PC-3 (cell line): ENCODE results near the gene RBM6. TPM values are rescaled to one million over a fixed set of nuclear protein-coding genes. Genes with fewer than 3 reads are reported as not detected.
A peak's percentile ranks its signal among the peaks of the same experiment; 100 is the strongest.

Experiments used
- ATAC-seq: fragments of 200-7000 bp; cut with Tn5 transposase; 2 replicates; pipeline ENCODE4 v1.9.1; 2020; ENCODE audit warnings: mild to moderate bottlenecking, moderate library complexity
- BruUV-seq: library from RNA; stranded (reverse); fragments of 400-500 nt; replicated peaks from 2 replicates; lab custom pipeline; 2021; lab: Mats Ljungman, UMichigan
- CTCF ChIA-PET: fragments of 300-600 bp; sonication (Branson Sonifier 250); formaldehyde crosslinking; loops from one replicate; lab custom pipeline; 2022; ENCODE audit warnings: antibody characterized with exemption; lab: Charles Lee
- POLR2A ChIA-PET: fragments of 300-600 bp; sonication (Branson Sonifier 250); formaldehyde crosslinking; loops from one replicate; lab custom pipeline; 2022; ENCODE audit warnings: antibody characterized with exemption; ENCODE audit not compliant: unreplicated experiment; lab: Charles Lee
- DNase-seq: peaks from one replicate; pipeline ENCODE4 v3.0.0-alpha.2; 2015
- H2AFZ ChIP-seq: fragments of 300-600 bp; sonication (generic); 2 replicates; pipeline ENCODE4 v1.6.0; 2016; ENCODE audit warnings: antibody characterized with exemption, low read length
- H3F3A ChIP-seq: fragments of 300-600 bp; sonication (generic); one replicate; pipeline ENCODE4 v1.6.0; 2017; ENCODE audit warnings: antibody characterized with exemption, low read length, control low read depth, mild to moderate bottlenecking; ENCODE audit not compliant: unreplicated experiment
- H3K27ac ChIP-seq: fragments of 300-600 bp; sonication (generic); 2 replicates; pipeline ENCODE4 v1.5.1; 2016; ENCODE audit warnings: mild to moderate bottlenecking, low read length
- H3K27me3 ChIP-seq: fragments of 300-600 bp; sonication (generic); 2 replicates; pipeline ENCODE4 v1.6.1; 2016; ENCODE audit warnings: low read length, mixed read lengths
- H3K36me3 ChIP-seq: fragments of 300-600 bp; sonication (generic); 2 replicates; pipeline ENCODE4 v1.6.1; 2016; ENCODE audit warnings: low read depth, mixed run types, low read length, mixed read lengths
- H3K4me1 ChIP-seq: fragments of 300-600 bp; sonication (generic); 2 replicates; pipeline ENCODE4 v1.5.1; 2016; ENCODE audit warnings: low read length; ENCODE audit not compliant: insufficient read depth
- H3K4me2 ChIP-seq: fragments of 300-600 bp; sonication (generic); 2 replicates; pipeline ENCODE4 v1.6.0; 2016; ENCODE audit warnings: low read length
- H3K4me3 ChIP-seq: fragments of 300-600 bp; sonication (generic); 2 replicates; pipeline ENCODE4 v1.5.1; 2016; ENCODE audit warnings: mild to moderate bottlenecking, low read length, mixed read lengths
- H3K79me2 ChIP-seq: fragments of 300-600 bp; sonication (generic); 2 replicates; pipeline ENCODE4 v1.6.1; 2017; ENCODE audit warnings: low read length, mixed read lengths
- H3K9ac ChIP-seq: fragments of 300-600 bp; sonication (generic); 2 replicates; pipeline ENCODE4 v1.6.0; 2016; ENCODE audit warnings: mild to moderate bottlenecking, low read length
- H3K9me2 ChIP-seq: fragments of 300-600 bp; sonication (generic); replicated peaks from 2 replicates; pipeline ENCODE4 v1.6.1; 2016; ENCODE audit warnings: mixed run types, low read length, mixed read lengths
- H3K9me3 ChIP-seq: fragments of 300-600 bp; sonication (generic); 2 replicates; pipeline ENCODE4 v1.6.1; 2016; ENCODE audit warnings: low read length, mixed read lengths
- H4K20me1 ChIP-seq: fragments of 300-600 bp; sonication (generic); 2 replicates; pipeline ENCODE4 v1.6.1; 2016; ENCODE audit warnings: low read length, mixed read lengths
- EZH2 ChIP-seq: fragments of 300-600 bp; sonication (generic); IDR thresholded peaks from one replicate; pipeline ENCODE4 v1.6.1; 2017; ENCODE audit warnings: antibody characterized with exemption, mild to moderate bottlenecking, low read length; ENCODE audit not compliant: unreplicated experiment
- EZH2phosphoT487 ChIP-seq: fragments of 300-600 bp; sonication (generic); IDR thresholded peaks from 2 replicates; pipeline ENCODE4 v1.6.1; 2018; ENCODE audit warnings: mild to moderate bottlenecking, antibody characterized with exemption, low read length, borderline replicate concordance
- intact Hi-C: fragments of 100-400 bp; cut with micrococcal nuclease; formaldehyde crosslinking; loops from 2 replicates; pipeline ENCODE4 v1.9.0; 2023
- total RNA-seq: library from RNA; depleted of rRNA; stranded (reverse); fragments of >200 nt; gene quantifications from 2 replicates; pipeline ENCODE4 v1.2.3, GENCODE V29; 2014
- TF ChIP-seq, protein P1 (sequence below): fragments of 300-600 bp; sonication (generic); conservative IDR thresholded peaks from 2 replicates; pipeline ENCODE4 v1.5.1; 2017; ENCODE audit warnings: antibody characterized with exemption, low read depth, mild to moderate bottlenecking, low read length

The RBM6 gene
- total RNA-seq, 1 experiment from 2014 or later = 64.6 TPM

DNA sequence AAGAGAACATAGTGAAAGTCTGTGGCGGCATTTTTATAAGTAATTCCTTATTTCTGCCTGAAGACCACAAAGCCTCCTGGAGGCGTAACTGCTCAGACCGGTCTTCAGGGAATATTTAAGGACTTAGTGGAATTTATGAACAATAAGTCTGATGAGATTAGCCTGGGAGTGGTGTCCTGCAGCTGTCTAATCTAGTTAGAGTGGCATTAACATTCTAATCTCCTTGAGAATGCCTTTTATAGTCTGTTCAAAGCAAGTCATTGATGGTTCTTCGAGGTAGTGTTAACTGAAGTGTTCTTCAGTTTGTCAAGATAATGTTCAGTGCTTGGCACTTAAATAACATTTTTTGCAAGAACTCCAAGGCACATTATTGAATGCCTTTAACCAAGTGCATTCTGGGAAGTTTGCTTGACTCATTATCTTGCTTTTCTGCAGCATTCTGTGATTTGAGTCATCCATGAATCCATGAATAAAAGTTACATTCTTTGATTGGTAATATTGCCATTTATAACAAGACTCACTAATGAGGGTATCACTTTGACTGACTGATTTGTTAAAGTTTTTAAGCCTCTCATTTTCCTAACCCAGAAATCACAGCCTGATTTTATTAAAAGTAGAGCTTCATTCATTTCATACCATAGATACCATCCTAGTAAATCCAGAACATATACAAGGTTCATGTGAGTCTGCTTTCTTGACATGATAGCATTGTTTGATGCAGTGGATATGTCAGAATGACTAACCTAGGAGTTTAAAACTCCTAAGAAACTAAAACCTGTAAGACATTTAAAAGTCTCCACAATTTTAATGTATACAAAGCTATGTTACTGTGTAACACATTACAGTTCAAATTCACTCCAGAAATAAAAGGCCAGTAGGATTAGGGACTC is 161.3 kb downstream of the RBM6 start:
- BruUV-seq = no TSS peak

DNA sequence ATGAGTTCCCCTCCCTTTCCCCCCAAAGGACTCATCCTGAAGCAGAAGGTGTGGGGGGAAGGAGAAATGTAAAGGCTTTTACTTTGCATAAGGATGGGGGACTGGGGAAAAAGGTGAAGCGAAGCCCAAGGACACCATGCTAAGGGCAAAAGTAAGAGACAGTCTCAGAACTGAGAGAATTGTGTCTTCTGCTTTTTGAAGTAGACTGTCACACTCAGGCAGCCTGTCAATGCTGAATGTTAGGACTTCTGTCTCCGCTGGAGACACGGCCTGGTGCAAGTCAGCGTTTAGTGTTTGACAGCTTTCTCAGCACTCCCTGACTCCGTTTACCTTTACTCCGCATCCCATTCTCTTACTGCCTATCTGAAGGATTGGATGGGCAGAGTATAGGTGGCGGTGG is 162.6 kb downstream of the RBM6 start:
- Histone ChIP-seq H3K4me3 (no peak overlapping the region), H2AFZ (no peak overlapping the region), H3K4me2 (no peak overlapping the region), H3K27me3 (no peaks in the 10 kb centered on the region), H4K20me1 (no peaks in the 10 kb centered on the region), H3K4me1 (no peaks in the 10 kb centered on the region), H3K9ac (no peak overlapping the region), H3K9me3 (no peaks in the 10 kb centered on the region), H3K36me3 (peaks cover 88% of the 10 kb centered on the region), H3K27ac (no peak overlapping the region), H3F3A (peaks cover 4% of the 10 kb centered on the region), H3K9me2 (no peaks in the 10 kb centered on the region), H3K79me2 (0 out of 2 replicates have a peak, but pooled peaks cover 2% of the 10 kb centered on the region)
- TF ChIP-seq, protein P1, sequence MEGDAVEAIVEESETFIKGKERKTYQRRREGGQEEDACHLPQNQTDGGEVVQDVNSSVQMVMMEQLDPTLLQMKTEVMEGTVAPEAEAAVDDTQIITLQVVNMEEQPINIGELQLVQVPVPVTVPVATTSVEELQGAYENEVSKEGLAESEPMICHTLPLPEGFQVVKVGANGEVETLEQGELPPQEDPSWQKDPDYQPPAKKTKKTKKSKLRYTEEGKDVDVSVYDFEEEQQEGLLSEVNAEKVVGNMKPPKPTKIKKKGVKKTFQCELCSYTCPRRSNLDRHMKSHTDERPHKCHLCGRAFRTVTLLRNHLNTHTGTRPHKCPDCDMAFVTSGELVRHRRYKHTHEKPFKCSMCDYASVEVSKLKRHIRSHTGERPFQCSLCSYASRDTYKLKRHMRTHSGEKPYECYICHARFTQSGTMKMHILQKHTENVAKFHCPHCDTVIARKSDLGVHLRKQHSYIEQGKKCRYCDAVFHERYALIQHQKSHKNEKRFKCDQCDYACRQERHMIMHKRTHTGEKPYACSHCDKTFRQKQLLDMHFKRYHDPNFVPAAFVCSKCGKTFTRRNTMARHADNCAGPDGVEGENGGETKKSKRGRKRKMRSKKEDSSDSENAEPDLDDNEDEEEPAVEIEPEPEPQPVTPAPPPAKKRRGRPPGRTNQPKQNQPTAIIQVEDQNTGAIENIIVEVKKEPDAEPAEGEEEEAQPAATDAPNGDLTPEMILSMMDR = no peak
- TF ChIP-seq EZH2 (no peak), EZH2phosphoT487 (no peak)
- intact Hi-C loops = no loop called here
- ATAC-seq (no peak), DNase-seq (no peak)
- ChIA-PET CTCF (no interaction called here), POLR2A (no interaction called here)
- BruUV-seq = TSS peak; percentile 3

More for the DNA sequence above, 161.3 kb downstream of the RBM6 start:
- no peak overlapping the region for H3K9ac ChIP-seq
- H4K20me1 ChIP-seq = 0 out of 2 replicates have a peak, but pooled peaks cover 8% of the 10 kb centered on the region
- H3K9me2 ChIP-seq = no peaks in the 10 kb centered on the region
- H3K4me2 ChIP-seq = no peak overlapping the region
- ATAC-seq (no peak), DNase-seq (peak; percentile 30)
- intact Hi-C loops = no loop called here
- H3K4me1 ChIP-seq = no peaks in the 10 kb centered on the region
- H3K79me2 ChIP-seq = peaks cover 15% of the 10 kb centered on the region
- H2AFZ ChIP-seq = no peak overlapping the region
- H3F3A ChIP-seq = peaks cover 4% of the 10 kb centered on the region
- POLR2A ChIA-PET = interaction anchor here (0.6 kb wide), 1 partner anchor 319 kb away, joined by 3 read pairs; no protein-coding TSS in a partner anchor
- H3K27me3 ChIP-seq = no peaks in the 10 kb centered on the region
- H3K4me3 ChIP-seq = no peak overlapping the region
- CTCF ChIA-PET = interaction anchor here (0.5 kb wide), 1 partner anchor 283 kb away, joined by 7 read pairs; no protein-coding TSS in a partner anchor
- no peaks in the 10 kb centered on the region for H3K9me3 ChIP-seq
- H3K36me3 ChIP-seq = peaks cover 86% of the 10 kb centered on the region
- no peak for TF ChIP-seq EZH2phosphoT487
- TF ChIP-seq, protein P1 = no peak
- no peak for TF ChIP-seq EZH2
- no peak overlapping the region for H3K27ac ChIP-seq

DNA sequence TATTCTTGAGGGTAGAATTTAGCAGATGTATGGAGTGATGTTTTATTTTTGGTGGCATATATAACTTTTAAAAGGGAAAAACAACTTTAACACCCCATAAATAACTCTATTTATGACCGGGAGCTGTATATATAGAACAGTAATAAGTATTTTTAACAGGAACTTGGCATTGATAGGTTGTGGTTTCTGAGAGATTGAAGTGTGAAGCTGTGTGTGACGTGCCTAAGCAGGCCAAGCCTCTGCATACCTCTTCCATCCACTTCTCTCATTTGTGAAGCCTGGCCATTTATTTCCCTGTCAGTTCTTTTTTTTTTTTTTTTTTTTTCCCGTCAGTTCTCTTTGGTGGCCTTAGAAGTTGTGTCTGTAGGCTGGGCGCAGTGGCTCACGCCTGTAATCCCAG is 171.8 kb downstream of the RBM6 start:
- TF ChIP-seq EZH2 = no peak
- TF ChIP-seq EZH2phosphoT487 = no peak
- TF ChIP-seq, protein P1 = no peak
- H3K9me3 ChIP-seq = no peaks in the 10 kb centered on the region
- H4K20me1 ChIP-seq = 0 out of 2 replicates have a peak, but pooled peaks cover 9% of the 10 kb centered on the region
- no peak overlapping the region for H3K4me3 ChIP-seq
- no peak for ATAC-seq
- POLR2A ChIA-PET = no interaction called here
- peaks cover 90% of the 10 kb centered on the region for H3K36me3 ChIP-seq
- no peak overlapping the region for H2AFZ ChIP-seq
- intact Hi-C loops = no loop called here
- H3K9me2 ChIP-seq = no peaks in the 10 kb centered on the region
- H3K9ac ChIP-seq = no peak overlapping the region
- H3F3A ChIP-seq = no peaks in the 10 kb centered on the region
- H3K4me1 ChIP-seq = no peaks in the 10 kb centered on the region
- H3K4me2 ChIP-seq = no peak overlapping the region
- no peak overlapping the region for H3K27ac ChIP-seq
- no TSS peak for BruUV-seq
- no peaks in the 10 kb centered on the region for H3K27me3 ChIP-seq
- no peak for DNase-seq
- CTCF ChIA-PET = interaction anchor here (0.6 kb wide), 1 partner anchor 309 kb away, joined by 3 read pairs; no protein-coding TSS in a partner anchor
- no peaks in the 10 kb centered on the region for H3K79me2 ChIP-seq
